ENCODE data around the gene OR2C1.

GRCh38 chr16:3377917-3378316, 22.2 kb downstream of the OR2C1 start:
- no peak for TF ChIP-seq CEBPB (IDR thresholded peaks at IDR 0.05)
- no peak for TF ChIP-seq JUNB (IDR thresholded peaks at IDR 0.05)
- TF ChIP-seq ZFP36 (IDR thresholded peaks at IDR 0.05; ENCODE audit: borderline replicate concordance, partially characterized antibody), result no peak
- no peak for TF ChIP-seq RNF2 (IDR thresholded peaks at IDR 0.05; ENCODE audit: borderline replicate concordance, low read depth)
- TF ChIP-seq HDAC2 (IDR thresholded peaks at IDR 0.05), result no peak

Measured in A549 (cell line).